ENCODE results near the gene D2HGDH.

Gene D2HGDH

GRCh38 chr2:241794250-241794823, 59.9 kb downstream of the D2HGDH start:
- TF ChIP-seq CTCF (conservative IDR thresholded peaks at IDR 0.05; ENCODE audit: low read length), result no peak
- H3K4me3 ChIP-seq (ENCODE audit: low read length), result no peak overlapping the region
- no peak for DNase-seq (ENCODE audit: low read depth)

GRCh38 chr2:241795021-241795999, 60.9 kb downstream of the D2HGDH start:
- DNase-seq (ENCODE audit: low read depth), result no peak
- no peak overlapping the region for H3K4me3 ChIP-seq (ENCODE audit: low read length)
- no peak for TF ChIP-seq CTCF (conservative IDR thresholded peaks at IDR 0.05; ENCODE audit: low read length)

GRCh38 chr2:241796209-241796608, 61.8 kb downstream of the D2HGDH start:
- no peak for DNase-seq (ENCODE audit: low read depth)
- H3K4me3 ChIP-seq (ENCODE audit: low read length), result no peak overlapping the region
- TF ChIP-seq CTCF (conservative IDR thresholded peaks at IDR 0.05; ENCODE audit: low read length), result no peak

GRCh38 chr2:241796610-241797138, 62.2 kb downstream of the D2HGDH start:
- DNase-seq (ENCODE audit: low read depth), result no peak
- no peak for TF ChIP-seq CTCF (conservative IDR thresholded peaks at IDR 0.05; ENCODE audit: low read length)
- no peak overlapping the region for H3K4me3 ChIP-seq (ENCODE audit: low read length)

- no peak for DNase-seq (ENCODE audit: low read depth)
- H3K4me3 ChIP-seq (ENCODE audit: low read length), result no peak overlapping the region
- no peak for TF ChIP-seq CTCF (conservative IDR thresholded peaks at IDR 0.05; ENCODE audit: low read length)
Measured at GRCh38 chr2:241797441-241798080, 63.1 kb downstream of the D2HGDH start.

GRCh38 chr2:241798081-241798630, 63.7 kb downstream of the D2HGDH start:
- no peak for TF ChIP-seq CTCF (conservative IDR thresholded peaks at IDR 0.05; ENCODE audit: low read length)
- no peak overlapping the region for H3K4me3 ChIP-seq (ENCODE audit: low read length)
- no peak for DNase-seq (ENCODE audit: low read depth)
